Right cardiac atrium (tissue), 5 donors: ENCODE data around the gene ZNF384. TPM values are rescaled to one million over a fixed set of nuclear protein-coding genes. Genes with fewer than 3 reads are reported as not detected.
A peak's percentile ranks its signal among the peaks of the same experiment; 100 is the strongest.
"Not testable (repeated sequence)": the region's sequence is repeated elsewhere in the genome, so short reads cannot be mapped to it uniquely, and the experiment has no call there.

ENCODE experiments used
- ATAC-seq, 2 donors: fragments of 200-7000 bp; cut with Tn5 transposase; one replicate each; pipeline versions ENCODE4 v1.8.0 to v1.9.1; 2020; ENCODE audit warnings: moderate library complexity in 2 of 2, mild to moderate bottlenecking in 1 of 2
- DNase-seq, 3 donors: peaks; one replicate each; pipeline ENCODE4 v3.0.0-alpha.2; 2020
- H3K27ac ChIP-seq: one replicate; pipeline ENCODE4 v1.5.1; 2013; ENCODE audit warnings: mild to moderate bottlenecking, low read length, control low read depth, moderate library complexity
- H3K27me3 ChIP-seq: one replicate; pipeline ENCODE4 v1.6.1; 2013; ENCODE audit not compliant: control insufficient read depth, insufficient read depth
- H3K4me1 ChIP-seq: one replicate; pipeline ENCODE4 v1.6.1; 2013; ENCODE audit warnings: low read length; ENCODE audit not compliant: control insufficient read depth, insufficient read depth
- H3K4me3 ChIP-seq: one replicate; pipeline ENCODE4 v1.5.1; 2013; ENCODE audit warnings: low read length, control low read depth
- H3K9me3 ChIP-seq: one replicate; pipeline ENCODE4 v1.6.1; 2013; ENCODE audit warnings: low read length; ENCODE audit not compliant: control insufficient read depth
- WGBS: extraction: QIAGEN DNeasy Blood & Tissue Kit; methylation state at CpG from one replicate; pipeline ENCODE4 v1.1.7; 2013; 5-methylcytosine and 5-hydroxymethylcytosine counted together
- intact Hi-C, 4 donors: fragments of 100-400 bp; cut with DNase I; formaldehyde crosslinking; loops; one replicate each; pipeline versions ENCODE4 v1.11.0 to v1.14.0; 2022 to 2023
- polyA plus RNA-seq: library from polyadenylated mRNA; stranded (reverse); fragments of 200-250 nt; gene quantifications from one replicate; pipeline ENCODE4 v1.2.3, GENCODE V29; 2013
- total RNA-seq, 4 donors: library from RNA; stranded (reverse); fragmentation: NEBNext Ultra II Directional; extraction: Animal tissue kit (Norgen Biotek cat#: 25700); gene quantifications; one replicate each; pipeline ENCODE4 v1.2.1, GENCODE V29; 2021
- donor health status: healthy with polysubstance abuse.
- donor health status: DM: no; HTN: yes; CAD: no.
- donor health status: DM: no; HTN: no; CAD: no.
- donor health status: DM: no; HTN: yes; CAD: no; lungs with severe emphysema.
- donor health status: DM: yes; HTN: yes; CAD: no.

The ZNF384 gene
- total and polyA plus RNA-seq, 5 donors: 23.5 to 35.0 (median 33.7) TPM

DNA sequence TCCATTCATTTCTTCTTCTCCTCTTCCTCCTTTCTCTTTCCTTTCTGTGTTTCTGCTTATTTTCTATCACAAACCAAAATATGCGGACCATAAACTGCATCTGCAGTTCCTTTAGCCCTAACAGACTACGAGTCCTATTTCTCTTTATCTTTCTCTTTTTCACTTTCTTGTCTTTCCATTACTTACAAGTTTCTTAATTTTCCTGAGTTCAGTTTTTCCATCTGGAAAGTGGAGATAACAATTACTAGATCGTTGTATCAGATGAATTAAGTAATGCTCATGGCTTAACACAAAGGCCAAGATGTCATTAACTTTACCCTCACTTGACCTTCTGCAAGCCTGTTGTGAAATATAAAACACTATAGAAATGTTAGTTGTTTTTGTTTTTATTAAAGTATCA lies 33.7 kb upstream of the ZNF384 start:
- 76% methylated on average over 3 of the region's 3 CpGs for WGBS
- DNase-seq (no peak), ATAC-seq (no peak)
- no peaks in the 10 kb centered on the region for H3K27me3 ChIP-seq
- no peaks in the 10 kb centered on the region for H3K9me3 ChIP-seq
- no peak overlapping the region for H3K27ac ChIP-seq
- intact Hi-C loops: no loop called here
- no peak overlapping the region for H3K4me3 ChIP-seq
- H3K4me1 ChIP-seq: peaks cover 4% of the 10 kb centered on the region

DNA sequence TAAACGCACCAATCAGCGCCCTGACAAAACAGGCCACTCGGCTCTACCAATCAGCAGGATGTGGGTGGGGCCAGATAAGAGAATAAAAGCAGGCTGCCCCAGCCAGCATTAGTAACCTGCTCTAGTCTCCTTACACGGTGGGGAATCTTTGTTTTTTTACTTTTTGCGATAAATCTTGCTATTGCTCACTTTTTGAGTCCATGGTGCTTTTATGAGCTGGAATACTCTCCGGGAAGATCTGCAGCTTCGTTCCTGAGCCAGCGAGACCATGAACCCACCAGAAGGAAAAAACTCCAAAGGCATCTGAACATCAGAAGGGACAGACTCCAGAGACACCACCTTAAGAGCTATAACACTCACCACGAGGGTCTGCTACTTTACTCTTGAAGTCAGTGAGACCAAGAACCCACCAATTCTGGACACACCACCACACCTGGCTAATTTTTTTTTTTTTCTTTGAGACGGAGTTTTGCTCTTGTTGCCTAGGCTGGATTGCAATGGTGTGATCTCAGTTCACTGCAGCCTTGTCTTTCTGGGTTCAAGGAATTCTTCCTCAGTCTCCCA lies 27.8 kb upstream of the ZNF384 start:
- Histone ChIP-seq H3K27ac (no peak overlapping the region), H3K4me3 (no peak overlapping the region), H3K4me1 (no peaks in the 10 kb centered on the region), H3K9me3 (no peaks in the 10 kb centered on the region), H3K27me3 (no peaks in the 10 kb centered on the region)
- intact Hi-C loops: no loop called here
- no peak for ATAC-seq
- 63% methylated on average over 7 of the region's 10 CpGs for WGBS
- no peak for DNase-seq

DNA sequence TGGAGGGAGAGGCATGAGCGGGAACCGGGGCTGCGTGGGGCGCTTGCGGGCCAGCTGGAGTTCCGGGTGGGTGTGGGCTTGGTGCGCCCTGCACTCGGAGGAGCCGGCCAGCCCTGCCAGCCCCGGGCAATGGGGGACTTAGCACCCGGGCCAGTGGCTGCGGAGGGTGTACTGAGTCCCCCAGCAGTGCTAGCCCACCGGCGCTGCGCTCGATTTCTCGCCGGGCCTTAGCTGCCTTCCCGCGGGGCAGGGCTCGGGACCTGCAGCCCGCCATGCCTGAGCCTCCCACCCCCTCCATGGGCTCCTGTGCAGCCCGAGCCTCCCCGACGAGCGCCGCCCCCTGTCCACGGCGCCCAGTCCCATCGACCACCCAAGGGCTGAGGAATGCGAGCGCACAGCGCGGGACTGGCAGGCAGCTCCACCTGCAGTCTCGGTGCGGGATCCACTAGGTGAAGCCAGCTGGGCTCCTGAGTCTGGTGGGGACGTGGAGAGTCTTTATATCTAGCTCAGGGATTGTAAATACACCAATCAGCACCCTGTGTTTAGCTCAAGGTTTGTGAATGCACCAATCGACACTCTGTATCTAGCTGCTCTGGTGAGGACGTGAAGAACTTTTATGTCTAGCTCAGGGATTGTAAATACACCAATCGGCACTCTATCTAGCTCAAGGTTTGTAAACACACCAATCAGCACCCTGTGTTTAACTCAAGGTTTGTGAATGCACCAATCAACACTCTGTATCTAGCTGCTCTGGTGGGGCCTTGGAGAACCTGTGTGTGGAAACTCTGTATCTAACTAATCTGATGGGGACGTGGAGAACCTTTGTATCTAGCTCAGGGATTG lies 27.1 kb upstream of the ZNF384 start:
- intact Hi-C loops, DNase-seq, H3K4me3 ChIP-seq, H3K9me3 ChIP-seq, H3K27me3 ChIP-seq, ATAC-seq, H3K27ac ChIP-seq, H3K4me1 ChIP-seq: not testable (repeated sequence)
- WGBS: 91% methylated on average over 33 of the region's 41 CpGs

DNA sequence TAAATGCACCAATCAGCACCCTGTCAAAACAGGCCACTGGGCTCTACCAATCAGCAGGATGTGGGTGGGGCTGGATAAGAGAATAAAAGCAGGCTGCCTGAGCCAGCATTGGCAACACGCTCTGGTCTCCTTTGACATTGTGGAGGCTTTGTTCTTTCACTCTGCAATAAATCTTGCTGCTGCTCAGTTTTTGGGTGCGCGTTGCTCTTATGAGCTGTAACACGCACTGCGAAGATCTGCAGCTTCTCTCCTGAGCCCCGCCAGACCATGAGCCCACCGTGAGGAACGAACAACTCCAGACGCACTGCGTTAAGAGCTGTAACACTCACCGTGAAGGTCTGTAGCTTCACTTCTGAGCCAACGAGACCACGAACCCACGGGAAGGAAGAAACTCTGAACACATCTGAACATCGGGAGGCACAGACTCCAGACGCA lies 19.8 kb upstream of the ZNF384 start:
- H3K27me3 ChIP-seq: no peaks in the 10 kb centered on the region
- H3K27ac ChIP-seq: no peak overlapping the region
- no peak overlapping the region for H3K4me3 ChIP-seq
- 83% methylated on average over 16 of the region's 16 CpGs for WGBS
- intact Hi-C loops: no loop called here
- DNase-seq (no peak), ATAC-seq (no peak)
- no peaks in the 10 kb centered on the region for H3K9me3 ChIP-seq
- no peaks in the 10 kb centered on the region for H3K4me1 ChIP-seq

DNA sequence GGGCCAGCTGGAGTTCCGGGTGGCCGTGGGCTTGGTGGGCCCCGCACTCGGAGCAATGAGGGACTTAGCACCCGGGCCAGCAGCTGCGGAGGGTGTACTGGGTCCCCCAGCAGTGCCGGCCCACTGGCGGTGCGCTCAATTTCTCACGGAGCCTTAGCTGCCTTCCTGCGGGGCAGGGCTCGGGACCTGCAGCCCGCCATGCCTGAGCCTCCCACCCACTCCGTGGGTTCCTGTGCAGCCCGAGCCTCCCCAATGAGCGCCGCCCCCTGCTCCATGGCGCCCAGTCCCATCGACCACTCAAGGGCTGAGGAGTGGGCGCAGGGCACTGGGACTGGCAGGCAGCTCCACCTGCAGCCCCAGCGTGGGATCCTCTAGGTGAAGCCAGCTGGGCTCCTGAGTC lies 19.2 kb upstream of the ZNF384 start:
- H3K4me1 ChIP-seq, DNase-seq, intact Hi-C loops, H3K9me3 ChIP-seq, ATAC-seq, H3K27ac ChIP-seq, H3K27me3 ChIP-seq, H3K4me3 ChIP-seq: not testable (repeated sequence)
- 94% methylated on average over 21 of the region's 21 CpGs for WGBS

DNA sequence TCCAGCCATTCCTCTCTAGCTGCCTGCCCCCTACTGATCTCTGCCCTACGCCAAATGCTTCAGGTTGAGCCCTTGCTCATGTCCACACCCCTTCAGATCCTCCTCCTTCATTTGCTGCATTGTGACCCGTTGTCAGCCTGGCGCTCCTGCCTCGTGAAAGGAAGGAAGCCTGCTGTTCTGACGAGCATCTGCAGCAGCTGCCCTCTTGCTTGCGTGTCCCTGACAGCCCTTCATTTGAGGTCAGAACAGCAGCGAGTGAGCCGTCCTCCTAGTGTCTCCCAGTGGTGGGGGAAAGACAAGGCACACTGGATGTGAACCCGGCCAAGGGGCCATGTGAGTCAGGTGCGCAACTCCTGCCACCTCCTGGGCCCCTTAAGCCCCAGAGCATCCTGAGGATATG lies 14.5 kb upstream of the ZNF384 start:
- Histone ChIP-seq H3K27ac (no peak overlapping the region), H3K4me3 (no peak overlapping the region), H3K27me3 (no peaks in the 10 kb centered on the region), H3K9me3 (no peaks in the 10 kb centered on the region), H3K4me1 (no peaks in the 10 kb centered on the region)
- ATAC-seq (no peak), DNase-seq (no peak)
- WGBS: 14% methylated on average over 10 of the region's 10 CpGs
- intact Hi-C loops: no loop called here

DNA sequence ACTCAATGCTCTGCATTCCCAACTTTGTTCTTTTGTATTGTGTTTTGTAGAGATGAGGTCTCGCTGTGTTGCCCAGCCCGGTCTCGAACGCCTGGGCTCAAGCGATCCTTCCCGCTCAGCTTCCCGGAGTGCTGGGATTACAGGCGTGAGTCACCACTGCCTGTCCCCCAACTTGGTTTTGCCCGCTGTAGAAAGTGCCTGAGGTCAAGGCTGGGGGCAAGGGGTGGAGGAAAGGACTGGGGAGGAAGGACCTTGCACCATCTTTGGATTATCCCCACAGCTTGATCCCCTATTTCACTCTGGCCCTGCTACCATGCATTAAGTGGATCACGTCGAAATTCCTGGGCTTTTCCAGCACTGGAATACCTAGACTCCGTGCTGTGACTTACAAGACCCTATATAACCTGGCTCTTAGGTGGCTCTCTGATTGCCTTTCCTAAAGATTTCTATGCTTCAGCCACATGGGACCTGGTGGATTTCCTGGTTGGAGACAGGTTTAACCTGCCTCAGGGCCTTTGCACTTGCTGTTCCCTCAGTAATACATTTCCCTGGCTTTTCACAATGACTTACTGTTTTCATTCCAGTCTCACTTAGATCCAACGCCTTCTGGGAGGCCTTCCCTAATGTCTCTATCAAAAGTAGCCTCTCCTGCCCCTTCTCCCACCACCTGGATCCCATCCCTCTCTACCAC lies 12.0 kb upstream of the ZNF384 start:
- Histone ChIP-seq H3K27ac (no peak overlapping the region), H3K9me3 (no peaks in the 10 kb centered on the region), H3K4me1 (no peaks in the 10 kb centered on the region), H3K27me3 (no peaks in the 10 kb centered on the region), H3K4me3 (no peak overlapping the region)
- DNase-seq (no peak), ATAC-seq (no peak)
- intact Hi-C loops: no loop called here
- 28% methylated on average over 13 of the region's 13 CpGs for WGBS

DNA sequence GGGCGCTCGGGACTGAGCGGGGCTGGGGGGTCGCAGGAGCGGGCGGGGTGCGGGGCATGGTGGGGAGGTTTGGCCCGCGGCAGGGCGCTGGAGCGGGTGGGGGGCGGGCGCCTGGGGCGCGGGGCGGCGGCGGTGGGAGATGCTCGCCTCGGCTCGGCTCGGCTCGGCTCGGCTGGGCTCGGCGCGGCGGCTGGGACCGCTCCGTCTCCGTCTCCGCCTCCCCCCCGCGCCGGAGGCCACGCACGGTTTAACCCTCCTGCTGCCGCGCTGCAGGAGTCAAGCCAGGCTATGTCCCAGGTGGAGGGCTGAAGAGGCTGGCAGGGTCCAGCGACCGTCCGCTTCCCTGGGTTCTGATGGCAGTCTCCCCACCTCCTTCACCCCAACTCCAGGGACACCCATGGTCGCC lies 11.5 kb upstream of the ZNF384 start, which contains the start of gene PIANP:
Gene PIANP (minus strand): TSS at position 170 of the 406 bp plus-strand sequence. CDS start 2,754 bp downstream, outside the sequence.
- H3K4me1 ChIP-seq: no peaks in the 10 kb centered on the region
- no peaks in the 10 kb centered on the region for H3K9me3 ChIP-seq
- ATAC-seq (peak; percentile 55 to 65), DNase-seq (peak in 2 of 3 donors; percentile 73 to 77)
- no peak within 1 kb of the TSS for H3K27ac ChIP-seq
- H3K4me3 ChIP-seq: peak within 1 kb of the TSS; percentile 59
- intact Hi-C loops: no loop called here
- no peaks in the 10 kb centered on the region for H3K27me3 ChIP-seq
- WGBS: under 1% methylated on average over 36 of the region's 43 CpGs

DNA sequence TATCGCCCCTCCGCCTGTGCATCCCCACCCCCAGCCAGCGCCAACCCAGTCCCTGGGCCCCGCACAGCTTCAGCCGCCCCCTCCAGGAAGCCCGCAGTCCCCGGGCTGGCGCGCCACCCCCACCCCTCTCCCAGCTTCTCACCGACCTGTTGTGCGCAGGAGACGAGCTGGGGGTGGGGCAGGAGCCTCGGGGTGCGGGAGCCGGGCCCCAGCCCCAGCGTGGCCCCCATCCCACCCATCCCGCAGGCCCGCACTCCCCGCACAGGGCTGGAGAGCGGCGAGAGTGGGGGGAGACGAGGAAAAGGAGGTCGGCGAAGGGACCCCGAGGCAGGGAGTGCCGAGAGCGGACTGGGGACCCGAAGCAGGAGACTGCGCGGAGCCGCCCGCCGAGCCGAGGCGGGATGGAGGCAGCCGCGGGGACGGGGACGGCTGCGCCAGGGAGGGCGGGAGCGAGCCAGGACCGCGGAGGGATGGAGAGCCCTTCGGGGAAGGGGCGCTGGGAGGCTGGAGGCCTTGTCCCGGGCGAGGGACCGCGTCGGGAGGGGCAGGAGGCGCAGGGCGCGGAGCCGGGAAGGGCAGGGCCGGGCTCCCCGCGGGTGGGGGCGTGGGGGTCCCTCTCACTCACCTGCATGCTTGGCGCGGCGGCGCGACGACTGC lies 10.9 kb upstream of the ZNF384 start:
- H3K4me3 ChIP-seq: peak overlapping the region; percentile 59
- H3K4me1 ChIP-seq: no peaks in the 10 kb centered on the region
- WGBS: 1% methylated on average over 65 of the region's 65 CpGs
- DNase-seq (peak in 1 of 3 donors; percentile 56), ATAC-seq (peak; percentile 30 to 36)
- no peak overlapping the region for H3K27ac ChIP-seq
- intact Hi-C loops: loop anchor here in 1 of 4 donors (10.0 kb wide), 1 partner anchor 85 kb away; no protein-coding TSS in a partner anchor
- no peaks in the 10 kb centered on the region for H3K9me3 ChIP-seq
- no peaks in the 10 kb centered on the region for H3K27me3 ChIP-seq

DNA sequence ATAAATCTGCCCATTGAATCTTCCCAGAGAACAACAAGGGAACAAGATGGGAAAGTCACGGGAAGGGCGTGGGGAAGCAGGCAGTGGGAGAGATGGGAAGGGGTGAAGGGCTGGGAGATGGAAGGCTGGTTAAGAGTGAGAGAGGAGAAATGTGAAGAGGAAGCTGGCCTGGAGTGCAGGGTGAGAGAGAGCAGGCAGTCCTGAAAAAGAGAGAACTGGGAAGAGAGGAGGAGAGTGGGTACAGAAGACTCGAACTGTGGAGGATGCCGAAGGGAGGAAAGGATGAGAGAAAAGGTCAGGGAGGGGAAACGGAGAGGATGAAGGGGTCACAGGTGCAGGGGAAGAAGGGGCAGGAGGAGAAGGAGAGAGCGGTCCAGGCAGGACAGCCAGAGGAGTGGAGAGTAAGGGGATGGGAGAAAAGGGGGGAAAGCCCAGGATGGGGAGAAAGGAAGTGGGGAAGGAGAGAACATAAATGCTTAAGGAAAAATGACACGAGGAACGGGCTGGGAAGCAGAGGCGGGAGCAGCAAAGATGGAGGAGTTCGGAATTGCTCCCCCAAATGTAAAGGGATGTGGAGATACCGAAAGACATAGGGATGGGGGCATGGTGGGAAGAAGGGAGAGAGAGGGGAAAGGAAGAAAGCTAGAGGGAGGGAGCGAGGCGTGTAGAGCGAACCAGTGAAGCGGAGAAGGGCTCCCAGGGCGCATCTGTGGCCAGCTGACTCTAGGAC lies 10.2 kb upstream of the ZNF384 start:
- H3K27ac ChIP-seq: no peak overlapping the region
- intact Hi-C loops: loop anchor here in 1 of 4 donors (10.0 kb wide), 1 partner anchor 85 kb away; no protein-coding TSS in a partner anchor
- no peak for ATAC-seq
- 19% methylated on average over 16 of the region's 16 CpGs for WGBS
- no peaks in the 10 kb centered on the region for H3K27me3 ChIP-seq
- no peak for DNase-seq
- no peak overlapping the region for H3K4me3 ChIP-seq
- H3K9me3 ChIP-seq: no peaks in the 10 kb centered on the region
- H3K4me1 ChIP-seq: no peaks in the 10 kb centered on the region
